ENCODE results near the gene PDCD2L.
"Not testable (repeated sequence)": the region's sequence is repeated elsewhere in the genome, so short reads cannot be mapped to it uniquely, and the experiment has no call there.

PDCD2L gene

DNA sequence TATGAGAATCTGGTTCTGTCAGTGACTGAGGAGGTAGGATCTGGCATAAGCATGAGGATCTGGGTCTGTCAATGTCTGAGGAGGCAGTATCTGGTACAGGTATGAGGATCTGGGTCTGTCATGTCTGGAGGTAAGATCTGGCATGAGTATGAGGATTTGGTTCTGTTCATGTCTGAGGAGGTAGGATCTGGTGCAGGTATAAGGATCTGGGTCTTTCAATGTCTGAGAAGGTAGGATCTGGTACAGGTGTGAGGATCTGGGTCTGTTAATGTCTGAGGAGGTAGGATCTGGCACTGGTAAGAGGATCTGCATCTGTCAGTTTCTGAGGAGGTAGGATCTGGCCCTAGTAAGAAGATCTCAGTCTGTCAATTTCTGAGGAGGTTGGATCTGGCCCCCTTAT is 12.4 kb upstream of the PDCD2L start:
- H3K27me3 Mint-ChIP-seq (ENCODE audit: low read depth, poor library complexity), result no peaks in the 10 kb centered on the region
- no peak overlapping the region for H3K4me3 Mint-ChIP-seq
- peaks cover 3% of the 10 kb centered on the region for H3K36me3 Mint-ChIP-seq (ENCODE audit: low read depth)
- H3K27ac Mint-ChIP-seq, result no peak overlapping the region
- H3K4me1 Mint-ChIP-seq, result no peaks in the 10 kb centered on the region
- no peaks in the 10 kb centered on the region for H3K9me3 Mint-ChIP-seq
- no peak for DNase-seq
- TF ChIP-seq, protein P1, sequence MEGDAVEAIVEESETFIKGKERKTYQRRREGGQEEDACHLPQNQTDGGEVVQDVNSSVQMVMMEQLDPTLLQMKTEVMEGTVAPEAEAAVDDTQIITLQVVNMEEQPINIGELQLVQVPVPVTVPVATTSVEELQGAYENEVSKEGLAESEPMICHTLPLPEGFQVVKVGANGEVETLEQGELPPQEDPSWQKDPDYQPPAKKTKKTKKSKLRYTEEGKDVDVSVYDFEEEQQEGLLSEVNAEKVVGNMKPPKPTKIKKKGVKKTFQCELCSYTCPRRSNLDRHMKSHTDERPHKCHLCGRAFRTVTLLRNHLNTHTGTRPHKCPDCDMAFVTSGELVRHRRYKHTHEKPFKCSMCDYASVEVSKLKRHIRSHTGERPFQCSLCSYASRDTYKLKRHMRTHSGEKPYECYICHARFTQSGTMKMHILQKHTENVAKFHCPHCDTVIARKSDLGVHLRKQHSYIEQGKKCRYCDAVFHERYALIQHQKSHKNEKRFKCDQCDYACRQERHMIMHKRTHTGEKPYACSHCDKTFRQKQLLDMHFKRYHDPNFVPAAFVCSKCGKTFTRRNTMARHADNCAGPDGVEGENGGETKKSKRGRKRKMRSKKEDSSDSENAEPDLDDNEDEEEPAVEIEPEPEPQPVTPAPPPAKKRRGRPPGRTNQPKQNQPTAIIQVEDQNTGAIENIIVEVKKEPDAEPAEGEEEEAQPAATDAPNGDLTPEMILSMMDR (IDR thresholded peaks at IDR 0.05), result no peak

DNA sequence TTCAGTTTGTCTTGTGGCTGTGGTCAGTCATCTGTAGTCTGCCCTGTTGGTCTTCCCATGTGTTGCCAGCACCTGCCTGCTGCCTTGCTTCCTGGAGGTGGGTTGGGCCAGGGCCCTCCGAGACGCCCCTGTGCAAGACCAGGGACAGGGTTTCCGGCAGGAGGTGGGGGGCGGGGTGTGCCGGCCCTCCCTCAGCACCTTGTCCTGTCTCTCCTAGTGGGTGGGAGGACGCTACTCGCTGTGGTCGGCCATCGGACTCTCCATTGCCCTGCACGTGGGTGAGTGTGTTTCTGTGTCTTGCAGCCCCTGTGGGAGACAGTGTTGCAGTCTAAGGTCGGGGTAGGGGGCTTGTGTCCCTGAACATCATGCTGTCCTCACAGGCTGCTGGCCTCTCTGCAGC is 11.2 kb upstream of the PDCD2L start:
- Mint-ChIP-seq H3K36me3 (ENCODE audit: low read depth) (peaks cover 9% of the 10 kb centered on the region), H3K4me3 (no peak overlapping the region), H3K27ac (no peak overlapping the region), H3K4me1 (no peaks in the 10 kb centered on the region), H3K9me3 (no peaks in the 10 kb centered on the region), H3K27me3 (ENCODE audit: low read depth, poor library complexity) (no peaks in the 10 kb centered on the region)
- no peak for DNase-seq
- TF ChIP-seq, protein P1 (IDR thresholded peaks at IDR 0.05), result no peak

DNA sequence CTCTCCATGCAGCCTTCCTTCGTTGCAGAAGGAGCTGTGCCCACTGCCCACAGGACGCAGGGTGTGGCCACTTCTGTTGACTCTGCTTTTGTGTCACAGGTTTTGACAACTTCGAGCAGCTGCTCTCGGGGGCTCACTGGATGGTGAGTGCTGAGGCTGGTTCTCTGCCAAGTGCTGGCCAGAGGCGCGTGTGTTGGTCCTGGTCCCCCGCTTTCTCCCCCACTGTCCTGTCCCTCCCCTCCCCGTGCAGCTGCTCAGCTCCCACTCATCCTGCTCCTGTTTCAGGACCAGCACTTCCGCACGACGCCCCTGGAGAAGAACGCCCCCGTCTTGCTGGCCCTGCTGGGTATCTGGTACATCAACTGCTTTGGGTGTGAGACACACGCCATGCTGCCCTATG is 10.6 kb upstream of the PDCD2L start:
- Mint-ChIP-seq H3K4me1 (no peaks in the 10 kb centered on the region), H3K4me3 (no peak overlapping the region), H3K27ac (no peak overlapping the region)

DNA sequence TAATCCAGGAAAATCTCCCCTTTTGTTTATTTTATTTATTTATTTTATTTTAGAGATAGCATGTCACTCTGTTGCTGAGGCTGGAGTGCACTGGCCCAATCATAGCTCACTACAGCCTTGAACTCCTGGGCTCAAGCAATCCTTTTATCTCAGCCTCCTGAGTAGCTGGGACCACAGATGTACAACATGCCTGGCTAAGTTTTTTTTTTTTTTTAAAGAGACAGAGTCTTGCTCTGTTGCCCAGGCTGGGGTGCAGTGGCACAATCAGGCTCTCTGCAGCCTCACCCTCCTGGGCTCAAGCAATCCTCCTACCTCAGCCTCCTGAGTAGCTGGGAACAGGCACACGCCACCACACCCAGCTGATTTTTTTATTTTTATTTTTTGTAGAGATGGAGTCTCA is 6.3 kb upstream of the PDCD2L start:
- Mint-ChIP-seq H3K27me3 (ENCODE audit: low read depth, poor library complexity) (no peaks in the 10 kb centered on the region), H3K27ac (no peak overlapping the region), H3K36me3 (ENCODE audit: low read depth) (peaks cover 43% of the 10 kb centered on the region), H3K4me3 (no peak overlapping the region), H3K9me3 (no peaks in the 10 kb centered on the region), H3K4me1 (no peaks in the 10 kb centered on the region)
- TF ChIP-seq, protein P1 (IDR thresholded peaks at IDR 0.05), result no peak
- no peak for DNase-seq

More for the DNA sequence above, 10.6 kb upstream of the PDCD2L start:
- DNase-seq, result no peak
- TF ChIP-seq, protein P1 (IDR thresholded peaks at IDR 0.05), result no peak
- no peaks in the 10 kb centered on the region for H3K9me3 Mint-ChIP-seq
- no peaks in the 10 kb centered on the region for H3K27me3 Mint-ChIP-seq (ENCODE audit: low read depth, poor library complexity)
- H3K36me3 Mint-ChIP-seq (ENCODE audit: low read depth), result peaks cover 9% of the 10 kb centered on the region

DNA sequence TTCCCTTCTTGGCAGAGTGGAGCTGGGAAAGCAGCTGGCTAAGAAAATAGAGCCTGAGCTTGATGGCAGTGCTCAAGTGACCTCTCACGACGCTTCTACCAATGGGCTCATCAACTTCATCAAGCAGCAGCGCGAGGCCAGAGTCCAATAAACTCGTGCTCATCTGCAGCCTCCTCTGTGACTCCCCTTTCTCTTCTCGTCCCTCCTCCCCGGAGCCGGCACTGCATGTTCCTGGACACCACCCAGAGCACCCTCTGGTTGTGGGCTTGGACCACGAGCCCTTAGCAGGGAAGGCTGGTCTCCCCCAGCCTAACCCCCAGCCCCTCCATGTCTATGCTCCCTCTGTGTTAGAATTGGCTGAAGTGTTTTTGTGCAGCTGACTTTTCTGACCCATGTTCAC is 4.3 kb upstream of the PDCD2L start:
- H3K9me3 Mint-ChIP-seq, result no peaks in the 10 kb centered on the region
- H3K4me1 Mint-ChIP-seq, result no peaks in the 10 kb centered on the region
- TF ChIP-seq, protein P1 (IDR thresholded peaks at IDR 0.05), result no peak
- H3K36me3 Mint-ChIP-seq (ENCODE audit: low read depth), result peaks cover 45% of the 10 kb centered on the region
- no peak overlapping the region for H3K4me3 Mint-ChIP-seq
- DNase-seq, result no peak
- H3K27ac Mint-ChIP-seq, result peak overlapping the region; percentile 88
- H3K27me3 Mint-ChIP-seq (ENCODE audit: low read depth, poor library complexity), result no peaks in the 10 kb centered on the region

DNA sequence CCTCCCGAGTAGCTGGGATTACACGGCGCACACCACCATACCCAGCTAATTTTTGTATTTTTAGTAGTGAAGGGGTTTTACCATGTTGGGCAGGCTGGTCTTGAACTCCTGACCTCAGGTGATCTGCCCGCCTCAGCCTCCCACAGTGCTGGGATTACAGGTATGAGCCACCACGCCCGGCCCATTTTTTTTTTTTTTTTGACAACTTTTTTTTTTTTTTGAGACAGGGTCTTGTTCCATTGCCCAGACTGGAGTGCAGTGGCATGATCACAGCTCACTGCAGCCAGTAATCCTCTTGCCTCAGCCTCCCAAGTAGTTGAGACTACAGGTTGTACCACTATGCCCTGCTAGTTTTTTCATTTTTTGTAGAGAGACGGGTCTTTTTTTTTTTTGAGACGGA is 3.4 kb upstream of the PDCD2L start:
- H3K36me3 Mint-ChIP-seq (ENCODE audit: low read depth), result peaks cover 41% of the 10 kb centered on the region
- not testable (repeated sequence) for H3K4me3 Mint-ChIP-seq; DNase-seq; H3K27me3 Mint-ChIP-seq (ENCODE audit: low read depth, poor library complexity); H3K9me3 Mint-ChIP-seq; H3K4me1 Mint-ChIP-seq; H3K27ac Mint-ChIP-seq
